ENCODE results near the gene DYNLRB1. TPM values are rescaled to one million over a fixed set of nuclear protein-coding genes. Genes with fewer than 3 reads are reported as not detected.

Gene DYNLRB1
- total RNA-seq, 2 experiments from 2014 or later: 101 to 108 TPM

- DNase-seq: no peak
- no peaks in the 10 kb centered on the region for H3K36me3 Mint-ChIP-seq
- no peak overlapping the region for H3K4me3 Mint-ChIP-seq
- H3K9me3 Mint-ChIP-seq: no peaks in the 10 kb centered on the region
- H3K27ac Mint-ChIP-seq: no peak overlapping the region
- H3K4me1 Mint-ChIP-seq (ENCODE audit: low read depth): peaks cover 23% of the 10 kb centered on the region
- ChIA-PET CTCF (interaction anchor here (1.5 kb wide), 1 partner anchor 9 kb away, joined by 4 read pairs; no protein-coding TSS in a partner anchor), POLR2A (no interaction called here)
- intact Hi-C loops (cut with micrococcal nuclease): no loop called here
- H3K27me3 Mint-ChIP-seq: no peaks in the 10 kb centered on the region
Observed at GRCh38 chr20:34546751-34547181, 30.5 kb downstream of the DYNLRB1 start.

DNA sequence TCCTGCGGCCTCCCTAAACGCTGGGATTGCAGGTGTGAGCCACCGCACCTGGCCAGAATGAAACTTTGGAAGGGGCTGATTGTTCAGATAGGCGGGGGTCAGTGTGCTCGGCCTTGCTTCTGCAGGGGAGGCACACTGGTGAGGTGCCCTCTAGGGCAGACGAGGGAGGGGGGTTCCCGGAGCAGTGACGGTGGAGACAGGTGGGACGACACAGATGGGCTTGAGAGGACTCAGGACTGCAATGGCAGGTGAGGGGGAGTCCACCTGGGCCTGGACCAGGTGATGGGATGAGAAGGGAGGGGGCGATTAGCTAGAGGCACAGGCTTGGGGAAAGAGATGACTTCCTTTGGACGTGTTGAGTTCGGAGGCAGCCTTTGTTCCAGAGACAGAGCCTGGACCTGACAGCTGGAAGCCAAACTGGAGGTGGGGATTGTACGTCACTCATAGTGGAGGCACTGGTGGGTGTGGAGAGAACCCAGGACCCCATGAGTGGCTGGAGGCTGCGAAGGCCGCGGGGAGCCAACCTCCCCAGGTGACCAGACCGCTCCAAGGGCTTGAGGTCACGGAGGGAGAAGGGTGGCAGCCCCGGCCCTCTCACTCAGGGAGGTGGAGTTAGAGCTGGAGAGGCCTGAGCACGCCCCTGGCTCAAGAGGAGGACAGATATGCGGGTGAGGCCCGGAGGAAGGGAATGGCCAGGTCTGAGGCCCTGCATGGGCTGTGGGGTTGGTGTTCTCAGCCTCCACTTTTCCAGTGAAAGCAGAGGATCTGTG lies 31.8 kb downstream of the DYNLRB1 start:
- ChIA-PET CTCF (interaction anchor here (0.6 to 1.5 kb wide), 2 partner anchors 10 to 921 kb away, joined by 3 to 4 read pairs; no protein-coding TSS in a partner anchor), POLR2A (no interaction called here)
- Mint-ChIP-seq H3K4me3 (no peak overlapping the region), H3K4me1 (ENCODE audit: low read depth) (peaks cover 15% of the 10 kb centered on the region), H3K9me3 (no peaks in the 10 kb centered on the region), H3K27me3 (no peaks in the 10 kb centered on the region), H3K27ac (no peak overlapping the region), H3K36me3 (no peaks in the 10 kb centered on the region)
- intact Hi-C loops (cut with micrococcal nuclease): no loop called here
- DNase-seq: no peak

DNA sequence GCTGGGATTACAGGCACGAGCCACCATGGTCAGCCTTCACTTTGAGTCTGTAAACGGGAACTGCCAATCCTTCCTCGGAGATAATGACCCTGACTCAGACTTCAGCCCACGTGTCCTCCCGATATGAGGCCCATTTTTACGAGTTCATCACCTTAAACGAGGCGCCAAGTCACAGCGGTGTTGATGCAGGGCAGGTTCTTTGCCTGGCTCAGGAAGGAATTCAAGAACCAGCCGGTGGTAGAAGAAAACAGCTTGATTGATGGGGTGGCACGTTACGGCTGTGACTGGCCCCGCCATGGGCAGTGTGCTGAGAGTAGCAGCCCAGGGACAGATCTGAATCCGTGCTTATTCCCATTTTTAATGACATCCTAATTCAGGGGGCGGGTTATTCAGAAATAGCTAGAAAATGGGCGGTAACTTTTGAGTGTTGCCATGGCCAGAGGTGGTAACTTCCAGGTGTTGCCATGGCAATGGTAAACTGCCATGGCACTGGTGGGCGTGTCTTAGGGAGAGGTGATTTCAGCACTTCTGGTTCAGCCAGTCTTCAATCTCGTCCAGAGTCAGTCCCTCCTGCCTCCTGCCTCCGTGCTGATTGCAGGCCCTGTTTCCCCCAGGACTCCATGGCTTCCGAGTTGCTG lies 33.2 kb downstream of the DYNLRB1 start:
- DNase-seq: no peak
- POLR2A ChIA-PET: no interaction called here
- Mint-ChIP-seq H3K9me3 (no peaks in the 10 kb centered on the region), H3K27me3 (no peaks in the 10 kb centered on the region), H3K4me1 (ENCODE audit: low read depth) (peaks cover 4% of the 10 kb centered on the region), H3K4me3 (no peak overlapping the region), H3K27ac (no peak overlapping the region), H3K36me3 (no peaks in the 10 kb centered on the region)
- intact Hi-C loops (cut with micrococcal nuclease): no loop called here
- CTCF ChIA-PET: interaction anchor here (1.0 to 1.4 kb wide), 3 partner anchors 9 to 26 kb away, joined by 3 to 5 read pairs (median 3); no protein-coding TSS in a partner anchor

- Mint-ChIP-seq H3K9me3 (no peaks in the 10 kb centered on the region), H3K36me3 (no peaks in the 10 kb centered on the region)
- intact Hi-C loops (cut with micrococcal nuclease): no loop called here
Observed at GRCh38 chr20:34549929-34550305, 33.7 kb downstream of the DYNLRB1 start.

GRCh38 chr20:34552569-34552968 lies 36.3 kb downstream of the DYNLRB1 start:
- no peak overlapping the region for H3K27ac Mint-ChIP-seq
- H3K4me1 Mint-ChIP-seq (ENCODE audit: low read depth): peaks cover 7% of the 10 kb centered on the region
- intact Hi-C loops (cut with micrococcal nuclease): no loop called here
- H3K36me3 Mint-ChIP-seq: peaks cover 1% of the 10 kb centered on the region
- no peak overlapping the region for H3K4me3 Mint-ChIP-seq
- CTCF ChIA-PET: no interaction called here
- POLR2A ChIA-PET: no interaction called here
- H3K27me3 Mint-ChIP-seq: no peaks in the 10 kb centered on the region
- DNase-seq: no peak
- no peaks in the 10 kb centered on the region for H3K9me3 Mint-ChIP-seq

More at GRCh38 chr20:34549929-34550305, 33.7 kb downstream of the DYNLRB1 start:
- DNase-seq: no peak
- H3K4me1 Mint-ChIP-seq (ENCODE audit: low read depth): no peaks in the 10 kb centered on the region
- no peak overlapping the region for H3K4me3 Mint-ChIP-seq
- no peaks in the 10 kb centered on the region for H3K27me3 Mint-ChIP-seq
- ChIA-PET CTCF (interaction anchor here (1.0 to 1.4 kb wide), 3 partner anchors 9 to 27 kb away, joined by 3 to 5 read pairs (median 3); no protein-coding TSS in a partner anchor), POLR2A (no interaction called here)
- H3K27ac Mint-ChIP-seq: no peak overlapping the region

DNA sequence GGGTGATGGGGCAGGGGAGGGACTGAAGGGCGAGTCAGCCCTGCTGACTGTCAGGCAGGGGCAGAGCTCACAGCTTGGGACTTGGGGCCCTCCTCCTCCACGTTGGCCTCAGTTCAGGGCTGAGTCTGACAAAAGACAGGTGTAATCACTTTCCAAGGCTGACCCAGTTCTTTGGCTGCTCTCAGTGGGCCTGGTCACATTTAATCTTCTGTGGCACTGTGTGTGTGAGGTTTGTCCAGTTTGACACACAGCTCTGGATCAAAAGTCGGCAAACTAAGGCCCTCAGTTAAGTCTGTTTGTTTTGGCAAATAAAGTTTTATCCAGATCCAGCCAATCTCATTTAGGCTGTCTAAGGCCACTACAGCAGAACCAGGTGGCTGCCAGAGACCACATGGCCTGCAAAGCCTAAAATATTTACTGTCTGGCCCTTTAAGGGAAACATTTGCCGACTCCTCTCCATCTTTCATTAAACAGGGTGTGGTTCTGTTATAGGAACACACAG lies 37.2 kb downstream of the DYNLRB1 start:
- Mint-ChIP-seq H3K27ac (no peak overlapping the region), H3K4me1 (ENCODE audit: low read depth) (peaks cover 14% of the 10 kb centered on the region), H3K27me3 (no peaks in the 10 kb centered on the region), H3K4me3 (no peak overlapping the region), H3K36me3 (peaks cover 1% of the 10 kb centered on the region), H3K9me3 (no peaks in the 10 kb centered on the region)
- ChIA-PET CTCF (interaction anchor here (1.0 kb wide), 1 partner anchor 10 kb away, joined by 3 read pairs; no protein-coding TSS in a partner anchor), POLR2A (no interaction called here)
- intact Hi-C loops (cut with micrococcal nuclease): no loop called here
- DNase-seq: no peak

DNA sequence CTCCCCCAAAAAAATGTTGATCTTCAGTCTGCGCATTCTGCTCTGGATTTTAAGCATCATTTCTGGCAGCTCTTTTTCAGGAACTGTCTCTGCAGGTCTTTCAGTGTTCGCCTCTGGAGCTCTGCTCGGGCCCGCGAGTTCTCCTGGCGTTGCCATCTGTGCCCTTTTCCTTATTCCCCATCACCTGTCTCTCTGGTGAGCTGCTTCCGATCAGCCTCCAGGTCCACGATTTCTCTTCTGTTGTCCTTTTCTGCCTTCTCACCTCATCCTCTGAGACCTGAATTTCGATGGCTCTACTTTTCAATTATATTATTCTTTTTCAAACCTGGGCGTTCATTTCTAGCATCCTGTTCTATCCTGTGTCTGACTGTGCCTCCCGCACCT lies 41.7 kb downstream of the DYNLRB1 start:
- Mint-ChIP-seq H3K4me3 (peak overlapping the region; percentile 83), H3K9me3 (no peaks in the 10 kb centered on the region), H3K27me3 (no peaks in the 10 kb centered on the region), H3K4me1 (ENCODE audit: low read depth) (peaks cover 16% of the 10 kb centered on the region), H3K27ac (peak overlapping the region; percentile 80), H3K36me3 (peaks cover 1% of the 10 kb centered on the region)
- no peak for DNase-seq
- CTCF ChIA-PET: interaction anchor here (0.5 to 2.0 kb wide), 6 partner anchors 18 to 310 kb away, joined by 3 to 12 read pairs (median 7); no protein-coding TSS in a partner anchor
- intact Hi-C loops (cut with micrococcal nuclease): loop anchor here (1.0 to 2.0 kb wide), 2 partner anchors 23 to 146 kb away; partner anchors contain the start of gene TP53INP2
- POLR2A ChIA-PET: interaction anchor here (1.0 to 1.4 kb wide), 2 partner anchors 14 to 255 kb away, joined by 3 to 4 read pairs; partner anchors contain the start of gene AHCY

GRCh38 chr20:34558320-34559218 lies 42.3 kb downstream of the DYNLRB1 start, which contains the start of gene MAP1LC3A:
MAP1LC3A (plus strand) TSS chr20:34558718; CDS start chr20:34558869, 151 bp downstream.
- peaks cover 1% of the 10 kb centered on the region for H3K36me3 Mint-ChIP-seq
- DNase-seq: peak; percentile 95
- intact Hi-C loops (cut with micrococcal nuclease): loop anchor here (1.0 to 2.0 kb wide), 2 partner anchors 22 to 146 kb away; partner anchors contain the start of gene TP53INP2
- H3K4me1 Mint-ChIP-seq (ENCODE audit: low read depth): peaks cover 16% of the 10 kb centered on the region
- peak within 1 kb of the TSS; percentile 83 for H3K4me3 Mint-ChIP-seq
- POLR2A ChIA-PET: interaction anchor here (1.0 to 1.8 kb wide), 4 partner anchors 14 to 256 kb away, joined by 3 to 6 read pairs (median 4); partner anchors contain the start of genes AHCY, DYNLRB1 and PIGU
- CTCF ChIA-PET: interaction anchor here (0.5 to 2.0 kb wide), 5 partner anchors 19 to 310 kb away, joined by 3 to 12 read pairs (median 8); no protein-coding TSS in a partner anchor
- H3K27me3 Mint-ChIP-seq: no peaks in the 10 kb centered on the region
- no peaks in the 10 kb centered on the region for H3K9me3 Mint-ChIP-seq
- peak within 1 kb of the TSS; percentile 80 for H3K27ac Mint-ChIP-seq

DNA sequence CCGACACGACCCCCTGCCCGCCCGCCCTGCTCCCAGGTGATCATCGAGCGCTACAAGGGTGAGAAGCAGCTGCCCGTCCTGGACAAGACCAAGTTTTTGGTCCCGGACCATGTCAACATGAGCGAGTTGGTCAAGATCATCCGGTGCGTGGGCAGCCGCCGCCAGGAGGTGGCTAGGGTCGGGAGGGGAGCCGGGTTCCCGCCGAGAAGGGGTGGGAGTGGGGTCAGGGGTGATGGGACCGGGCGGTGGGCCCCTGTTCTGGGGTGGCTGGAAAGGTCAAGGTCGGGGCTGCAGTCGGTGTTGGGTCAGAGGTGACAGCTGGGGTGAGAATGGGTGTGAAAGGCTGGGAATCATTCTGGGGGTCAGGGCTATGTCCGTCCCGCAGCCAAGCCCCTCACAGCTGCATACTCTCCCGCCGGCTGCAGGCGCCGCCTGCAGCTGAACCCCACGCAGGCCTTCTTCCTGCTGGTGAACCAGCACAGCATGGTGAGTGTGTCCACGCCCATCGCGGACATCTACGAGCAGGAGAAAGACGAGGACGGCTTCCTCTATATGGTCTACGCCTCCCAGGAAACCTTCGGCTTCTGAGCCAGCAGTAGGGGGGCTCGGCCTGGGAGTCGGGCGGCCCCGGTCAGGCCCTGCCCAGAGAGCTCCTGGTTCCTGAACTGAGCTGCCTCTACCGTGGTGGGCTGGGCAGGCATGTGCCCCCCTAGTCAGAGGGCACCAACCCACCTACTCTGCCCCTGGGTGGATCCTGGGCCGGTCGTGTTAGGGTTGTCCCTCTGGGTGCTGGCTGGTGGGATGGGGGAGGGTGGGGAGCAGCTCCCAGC lies 43.3 kb downstream of the DYNLRB1 start:
- H3K36me3 Mint-ChIP-seq: peaks cover 1% of the 10 kb centered on the region
- peaks cover 16% of the 10 kb centered on the region for H3K4me1 Mint-ChIP-seq (ENCODE audit: low read depth)
- peak overlapping the region; percentile 60 for H3K4me3 Mint-ChIP-seq
- ChIA-PET POLR2A (interaction anchor here (1.0 to 1.8 kb wide), 2 partner anchors 43 to 117 kb away, joined by 4 to 6 read pairs; partner anchors contain the start of genes DYNLRB1 and PIGU), CTCF (interaction anchor here (1.7 to 2.0 kb wide), 3 partner anchors 20 to 247 kb away, joined by 5 to 10 read pairs (median 6); no protein-coding TSS in a partner anchor)
- H3K27ac Mint-ChIP-seq: peak overlapping the region; percentile 52
- DNase-seq: no peak
- H3K27me3 Mint-ChIP-seq: no peaks in the 10 kb centered on the region
- H3K9me3 Mint-ChIP-seq: no peaks in the 10 kb centered on the region
- intact Hi-C loops (cut with micrococcal nuclease): loop anchor here (2.0 kb wide), 1 partner anchor 21 kb away; no protein-coding TSS in a partner anchor

DNA sequence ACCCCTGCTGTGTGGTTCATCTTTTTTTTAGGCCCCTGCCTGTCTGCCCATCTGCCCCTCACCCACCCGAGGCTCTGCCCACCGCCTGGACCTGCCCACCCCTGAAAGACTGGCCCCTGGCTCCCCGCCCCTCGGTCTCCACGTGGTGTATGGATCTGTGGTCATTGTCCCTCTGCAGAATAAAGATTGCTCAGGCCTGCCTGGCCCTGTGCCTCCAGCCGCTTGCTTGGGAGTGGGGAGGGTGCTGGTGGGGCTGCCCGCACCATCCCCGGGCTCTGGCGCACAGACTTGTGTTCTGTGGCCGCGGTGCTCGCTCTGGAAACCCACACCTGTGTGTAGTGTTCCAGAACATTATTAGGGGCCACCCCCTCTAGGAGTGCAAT lies 43.9 kb downstream of the DYNLRB1 start:
- CTCF ChIA-PET: interaction anchor here (1.7 kb wide), 1 partner anchor 248 kb away, joined by 5 read pairs; no protein-coding TSS in a partner anchor
- Mint-ChIP-seq H3K4me3 (peak overlapping the region; percentile 33), H3K27ac (no peak overlapping the region), H3K9me3 (no peaks in the 10 kb centered on the region), H3K36me3 (peaks cover 1% of the 10 kb centered on the region), H3K27me3 (no peaks in the 10 kb centered on the region), H3K4me1 (ENCODE audit: low read depth) (peaks cover 16% of the 10 kb centered on the region)
- intact Hi-C loops (cut with micrococcal nuclease): no loop called here
- POLR2A ChIA-PET: interaction anchor here (1.8 kb wide), 1 partner anchor 44 kb away, joined by 6 read pairs; the partner anchor contains the start of gene DYNLRB1
- no peak for DNase-seq

Data from activated CD4-positive, alpha-beta memory T cell treated with anti-CD3 and anti-CD28 coated beads for 36 hours (primary cell).